ENCODE results near the gene NRM.
"Not testable (repeated sequence)": the region's sequence is repeated elsewhere in the genome, so short reads cannot be mapped to it uniquely, and the experiment has no call there.

Gene NRM

DNA sequence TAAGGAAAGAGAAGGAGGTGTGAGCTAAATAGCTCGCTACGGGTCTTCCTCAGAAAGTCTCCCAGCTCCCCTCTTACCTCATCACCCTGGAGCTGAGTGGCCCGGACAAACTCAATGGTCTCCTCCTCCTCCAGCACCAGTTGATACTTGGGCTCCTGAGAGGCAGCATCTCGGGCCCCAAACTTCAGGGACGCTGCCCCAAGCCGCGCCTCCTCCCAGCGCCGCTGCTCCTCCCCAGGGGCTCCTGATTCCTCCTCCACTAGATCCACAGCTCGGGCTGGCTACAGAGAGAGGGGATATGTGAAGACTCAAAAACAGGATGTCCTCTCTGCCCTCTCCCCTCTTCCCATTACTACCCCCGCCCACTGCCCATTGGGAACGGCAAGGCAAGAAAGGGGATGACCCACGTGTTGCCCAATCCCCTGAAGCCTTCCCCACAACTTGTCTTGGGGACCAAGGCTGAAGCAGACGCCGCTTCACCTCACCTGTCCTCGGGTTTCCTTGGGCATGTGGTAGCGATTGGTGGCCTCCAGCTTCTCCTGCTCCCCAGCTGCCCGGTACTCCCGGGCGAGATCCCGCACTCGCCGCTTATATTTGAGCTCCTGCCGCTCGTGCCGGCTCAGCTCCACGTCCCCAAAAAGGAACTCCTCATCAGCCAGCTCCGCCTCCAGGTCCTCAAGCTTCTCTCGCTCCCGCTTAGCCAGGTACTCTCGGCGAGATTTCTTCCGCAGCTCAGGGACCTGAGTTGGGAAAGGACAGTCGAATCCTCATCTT, 25.6 kb downstream of the NRM start:
- no peak for DNase-seq

DNA sequence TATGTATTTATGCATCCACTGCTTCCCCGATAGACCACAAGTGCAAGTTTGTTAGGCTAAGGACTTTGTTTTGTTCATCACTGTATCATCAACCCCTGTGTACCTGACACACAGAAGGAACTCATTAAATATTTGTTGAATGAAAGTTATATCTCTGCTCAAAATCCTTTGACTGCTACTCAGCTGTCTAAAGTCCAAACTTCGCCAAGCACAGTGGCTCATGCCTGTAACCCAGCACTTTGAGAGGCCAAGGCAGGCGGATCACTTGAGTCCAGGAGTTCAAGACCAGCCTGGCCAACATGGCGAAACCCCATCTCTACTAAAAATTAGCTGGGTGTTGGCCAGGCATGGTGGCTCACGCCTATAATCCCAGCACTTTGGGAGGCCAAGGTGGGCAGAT, 32.9 kb downstream of the NRM start:
- DNase-seq: not testable (repeated sequence)

DNA sequence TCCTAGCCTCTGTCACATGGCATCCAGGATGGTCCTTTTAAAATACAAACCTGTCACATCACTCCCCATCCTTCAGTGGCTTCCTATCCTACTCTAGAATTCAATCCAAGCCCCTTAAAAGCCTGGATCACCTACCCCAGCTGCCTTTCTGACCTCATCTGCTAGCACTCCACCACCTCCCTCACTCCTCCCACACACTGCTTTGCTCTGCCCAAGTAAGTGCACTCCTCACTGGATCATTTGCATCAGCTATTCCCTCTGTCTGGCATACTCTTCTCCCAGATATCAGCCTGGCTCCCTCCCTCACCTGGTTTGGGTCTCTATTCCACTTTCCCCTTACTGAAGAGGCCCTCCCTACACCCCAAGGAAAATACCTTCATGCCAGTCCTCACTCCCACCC, 33.3 kb downstream of the NRM start:
- DNase-seq: no peak

DNA sequence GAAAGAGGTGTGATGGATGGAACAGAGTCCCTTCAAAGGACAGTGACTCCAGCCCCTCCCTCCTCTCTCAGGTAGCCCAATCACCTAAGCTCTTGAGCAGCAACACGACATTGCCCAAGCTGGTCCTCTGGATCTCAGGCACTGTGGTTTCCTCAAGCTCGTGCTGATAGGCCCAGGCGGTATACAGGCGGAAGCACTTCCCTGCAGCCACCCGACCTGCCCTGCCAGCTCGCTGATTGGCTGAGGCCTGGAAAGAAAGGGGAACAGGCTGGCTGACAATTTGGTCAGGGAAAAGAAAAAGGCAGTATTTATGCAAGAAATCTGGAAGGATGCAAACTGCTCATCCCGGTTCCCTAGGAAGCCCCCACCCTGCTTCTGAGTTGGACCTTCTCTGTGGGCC, 34.3 kb downstream of the NRM start:
- DNase-seq: no peak

DNA sequence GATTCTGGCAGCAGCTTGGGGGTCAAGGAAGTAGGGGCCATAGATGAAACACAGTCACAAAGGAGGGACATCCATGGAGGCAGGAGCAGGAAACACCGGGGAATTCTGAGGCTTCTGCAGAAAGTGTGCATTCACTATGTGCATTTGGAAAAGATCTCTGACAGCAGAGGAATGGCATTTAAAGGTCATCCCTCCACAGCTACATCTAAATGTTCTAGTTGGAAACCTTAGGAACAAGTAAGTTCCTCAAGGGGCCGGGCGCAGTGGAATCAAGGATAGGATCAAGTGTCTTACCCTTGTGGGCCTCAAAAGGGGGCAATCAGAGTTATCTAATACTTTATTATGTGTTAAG, 35.1 kb downstream of the NRM start:
- no peak for DNase-seq

DNA sequence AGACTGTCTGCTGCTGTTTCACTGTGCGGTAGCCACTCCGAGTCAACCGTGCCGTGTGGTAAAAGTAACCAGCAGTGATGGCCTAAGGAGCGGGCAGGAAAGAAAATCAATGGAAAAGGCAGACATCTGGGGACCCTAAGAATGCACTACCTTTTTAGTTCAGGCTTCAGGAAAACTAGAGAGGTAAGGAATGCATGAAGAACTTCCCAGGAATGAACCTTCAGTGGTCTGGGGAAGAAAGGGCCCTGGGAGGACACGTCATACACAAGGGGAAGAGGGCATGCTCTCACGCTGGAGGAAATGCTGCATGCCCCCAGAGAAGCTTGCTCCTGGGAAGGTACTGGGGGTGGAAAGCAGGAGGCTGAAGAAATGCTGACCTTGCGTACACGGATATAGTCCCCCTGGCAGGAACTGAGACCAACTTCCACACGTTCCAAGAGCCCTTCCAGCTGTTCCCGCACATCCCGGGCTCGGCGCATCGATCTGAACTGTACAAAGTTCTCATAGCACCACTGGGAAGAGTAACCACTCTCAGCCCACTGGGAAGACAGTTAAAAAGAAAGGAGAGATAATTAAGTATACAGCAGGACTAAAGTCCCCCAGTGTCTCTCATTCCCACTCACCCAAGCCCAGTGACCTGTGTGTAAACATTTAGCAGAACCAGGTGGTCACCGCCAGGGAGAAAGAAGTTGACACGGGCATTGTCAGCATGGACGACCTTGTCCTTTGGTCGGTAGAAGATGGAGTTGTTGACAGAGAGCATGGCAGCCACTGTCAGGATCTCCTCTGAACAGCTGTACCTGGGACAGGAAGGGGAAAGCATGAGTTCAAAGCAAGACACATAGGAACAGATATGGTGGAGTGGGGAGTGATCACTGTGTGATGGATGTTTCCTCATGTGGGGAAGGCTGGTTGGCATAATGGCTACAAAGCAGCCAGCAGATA, 35.7 kb downstream of the NRM start:
- no peak for DNase-seq

DNA sequence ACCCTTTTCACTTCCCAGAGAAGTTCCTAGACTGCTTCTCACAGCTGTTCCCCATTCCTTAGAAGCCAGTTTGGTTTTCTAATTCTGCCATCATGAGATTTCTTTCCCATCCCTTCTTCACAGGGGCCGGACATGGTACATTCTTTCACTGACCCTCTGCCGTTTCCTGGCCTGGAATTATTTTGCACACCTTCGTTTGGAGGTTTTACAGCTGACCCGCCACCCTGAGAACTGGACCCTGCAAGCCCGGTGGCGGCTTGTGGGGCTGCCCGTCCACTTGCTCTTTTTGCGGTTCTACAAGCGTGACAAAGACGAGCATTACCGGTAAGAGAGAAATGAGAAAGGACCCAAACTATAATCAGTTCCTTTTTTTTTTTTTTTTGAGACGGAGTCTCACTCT, 39.6 kb downstream of the NRM start:
- no peak for DNase-seq

DNA sequence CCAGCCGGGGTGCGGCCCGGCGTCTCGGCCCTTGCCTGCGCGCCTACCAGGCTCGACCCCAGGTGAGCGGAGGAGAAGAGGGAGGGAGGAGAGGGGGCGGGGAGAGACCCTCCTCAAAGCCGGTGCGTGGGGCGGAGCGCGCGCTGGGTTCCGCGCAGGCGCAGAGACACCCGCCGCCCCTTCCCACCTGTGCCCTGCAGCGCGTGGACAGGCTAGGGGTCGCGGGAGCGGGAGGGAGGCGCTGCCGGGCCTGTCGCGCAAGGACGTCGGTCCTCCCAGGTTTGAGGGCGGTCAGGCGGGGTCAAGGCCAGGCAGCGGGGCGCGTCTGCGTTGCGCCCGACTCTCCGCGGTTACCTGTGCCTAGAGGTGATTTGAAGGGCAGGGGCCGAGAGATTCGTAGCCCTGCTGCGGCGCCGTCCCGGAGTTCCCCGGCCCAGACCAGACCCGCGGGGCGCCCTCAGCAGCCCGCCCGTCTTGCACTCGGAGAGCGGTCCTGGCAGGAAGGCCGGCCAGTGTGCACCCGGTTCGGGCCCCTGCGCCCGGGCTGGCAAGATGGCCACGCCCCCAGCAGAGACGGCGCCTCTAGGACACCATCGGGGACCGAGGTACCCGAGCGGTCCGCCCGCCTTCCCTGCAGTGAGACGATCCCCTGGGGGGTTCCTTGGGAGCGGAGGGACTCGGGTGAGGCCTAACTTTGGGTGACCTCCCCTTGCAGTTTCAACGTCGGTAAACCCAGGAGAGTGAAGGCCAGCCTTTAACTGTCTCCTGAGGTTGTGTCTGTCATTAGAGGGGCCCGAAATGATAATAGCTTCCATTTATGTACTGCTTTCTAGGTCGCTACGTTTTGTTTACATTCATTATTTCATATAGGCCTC, 43.3 kb downstream of the NRM start:
- peak; percentile 50 to 69 for DNase-seq

DNA sequence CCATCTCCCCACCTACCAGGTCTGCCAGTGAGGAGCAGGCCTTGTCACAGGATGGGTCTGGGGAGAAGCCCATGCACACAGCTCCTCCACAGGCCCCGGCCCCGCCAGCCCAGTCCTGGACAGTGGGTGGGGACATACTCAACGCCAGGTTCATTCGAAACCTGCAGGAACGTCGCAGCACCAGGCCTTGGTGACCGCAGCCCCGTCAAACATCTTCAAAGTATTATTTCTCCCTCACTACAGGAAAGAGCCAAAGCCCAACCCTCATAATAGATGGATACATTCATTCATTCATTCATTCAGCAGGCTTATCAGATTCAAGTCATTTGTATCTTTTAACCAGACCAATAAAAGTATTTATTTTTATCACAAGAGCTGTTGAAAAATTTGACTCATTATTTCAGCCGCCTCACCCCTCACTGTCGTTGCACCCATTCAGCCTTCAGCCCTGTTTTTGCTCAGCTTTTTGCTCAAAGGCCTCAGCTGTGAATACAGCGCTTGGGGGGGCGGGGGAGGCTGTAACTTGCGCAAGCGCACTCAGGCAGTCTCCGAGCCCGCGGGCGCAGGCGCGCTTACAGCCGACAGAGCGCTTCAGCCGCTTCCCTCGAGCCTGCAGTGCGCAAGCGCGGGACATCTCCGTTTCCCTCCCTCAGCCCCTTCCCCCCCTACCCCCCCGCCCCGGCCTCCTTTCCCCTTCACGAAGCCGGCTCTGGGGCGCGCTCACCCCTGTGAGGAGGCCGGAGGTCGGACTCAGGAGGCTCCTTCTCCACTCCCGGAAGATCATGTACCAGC, 44.1 kb downstream of the NRM start, which contains the start of gene C6orf136:
Gene C6orf136 (plus strand): TSS at position 684 of the 792 bp plus-strand sequence. CDS start 99 bp downstream, at position 783.
- DNase-seq: peak; percentile 90 to 92

DNA sequence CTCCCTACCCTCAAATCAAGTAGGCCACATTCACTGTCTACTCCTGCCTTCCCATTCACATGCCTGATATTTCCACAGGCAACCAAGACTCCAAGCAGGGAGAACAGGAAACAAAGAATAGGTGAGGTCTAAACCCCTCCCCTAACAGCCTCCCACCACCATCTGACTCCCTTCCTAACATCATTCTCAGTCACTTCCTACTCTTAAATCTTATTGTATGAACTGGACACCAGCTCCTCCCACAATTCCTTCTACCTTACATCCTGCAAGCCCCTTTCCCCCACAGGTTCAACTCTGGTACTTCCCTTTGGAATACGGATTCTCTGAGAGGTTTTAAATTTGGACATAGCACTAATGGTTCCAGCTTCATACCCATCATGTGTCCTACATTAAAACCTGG, 44.8 kb downstream of the NRM start:
- no peak for DNase-seq

DNA sequence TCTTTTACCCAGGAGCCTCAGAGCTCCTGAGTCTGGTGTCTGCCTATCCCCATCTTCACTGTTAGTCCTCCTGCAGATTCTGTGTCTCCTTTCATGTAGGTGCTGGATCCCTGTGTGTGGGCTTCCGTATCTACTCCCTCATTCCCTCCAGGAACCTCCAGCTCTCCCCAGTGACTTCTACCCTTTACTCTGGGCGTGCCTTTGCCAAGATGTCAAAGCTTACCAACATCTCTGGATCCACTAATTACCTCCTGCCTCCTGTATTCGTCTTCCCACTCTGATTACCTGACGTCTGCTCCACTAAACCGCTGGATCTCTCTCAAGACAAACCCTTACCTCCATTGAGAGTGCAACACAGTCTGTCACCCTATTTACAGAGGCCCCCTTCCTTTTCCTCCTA, 46.0 kb downstream of the NRM start:
- DNase-seq: no peak

DNA sequence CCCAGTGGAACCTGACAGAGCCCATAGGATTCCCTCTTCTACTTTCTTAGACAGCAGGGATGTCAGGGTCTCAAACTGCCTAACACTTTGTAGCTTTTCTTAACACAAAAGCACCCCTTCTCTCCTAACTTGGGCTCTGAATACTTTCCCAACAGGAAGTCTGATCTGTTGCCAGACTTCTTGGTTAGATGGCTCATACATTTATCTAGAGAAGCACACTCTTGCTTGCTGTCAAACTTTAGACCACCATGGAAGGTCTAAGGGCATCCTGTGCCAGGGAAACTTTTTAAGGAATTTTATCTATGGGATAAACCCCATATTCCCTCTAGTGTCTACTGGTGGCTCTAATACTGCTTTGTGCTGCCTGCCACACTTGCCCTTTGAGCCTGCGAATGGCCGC, 47.1 kb downstream of the NRM start:
- DNase-seq: no peak

DNA sequence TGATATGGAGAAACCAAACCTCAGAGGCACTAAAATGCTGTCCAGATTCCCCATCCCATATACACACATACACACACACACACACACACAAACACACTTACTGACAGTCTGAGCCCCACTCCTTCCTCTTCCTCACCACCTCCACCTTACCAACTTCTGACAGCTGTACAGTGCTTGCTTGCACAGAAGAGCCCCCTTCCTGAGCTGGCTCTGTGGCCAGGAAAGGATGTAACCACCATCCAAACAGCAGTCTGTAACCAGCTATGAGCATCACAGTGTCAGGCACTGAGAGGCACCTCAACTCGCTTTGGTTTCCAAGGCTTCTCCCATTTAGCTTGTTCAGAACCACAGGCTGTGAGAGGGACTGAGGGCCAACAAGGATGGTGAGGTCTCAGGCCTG, 49.7 kb downstream of the NRM start:
- DNase-seq: no peak

DNA sequence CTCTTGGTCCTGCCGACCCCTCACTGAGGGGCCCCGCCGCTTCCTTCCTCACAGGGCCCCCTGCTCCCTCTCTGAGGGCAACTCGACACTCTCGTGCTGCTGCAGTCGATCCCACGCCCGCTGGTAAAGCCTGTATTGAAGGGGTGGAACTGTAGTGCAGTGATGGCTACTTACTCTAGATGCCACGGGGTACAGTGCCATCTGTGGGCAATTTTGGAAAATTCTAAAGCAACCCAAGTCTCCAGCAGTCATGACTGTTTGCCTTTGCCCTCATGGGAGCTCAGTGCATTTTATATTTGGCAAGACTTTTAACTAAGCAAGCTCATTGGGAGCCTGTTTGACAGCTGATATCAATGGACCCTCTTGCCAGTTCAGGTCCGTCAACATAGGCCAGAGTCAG, 50.3 kb downstream of the NRM start:
- no peak for DNase-seq

Measured in activated CD4-positive, alpha-beta T cell treated with anti-CD3 and anti-CD28 coated beads, Interleukin-2, amount 50 U/mL, for 4 hours (primary cell).